CD4-positive, alpha-beta T cell treated with Interleukin-6 at 100 ng/mL for 8 hours (primary cell): Measurements from ENCODE around the gene PRICKLE1.

Experiments used
- DNase-seq: peaks from one replicate; pipeline ENCODE4 v3.0.0-alpha.2; 2020; ENCODE audit warnings: mixed read lengths, low spot score

The PRICKLE1 gene

DNA sequence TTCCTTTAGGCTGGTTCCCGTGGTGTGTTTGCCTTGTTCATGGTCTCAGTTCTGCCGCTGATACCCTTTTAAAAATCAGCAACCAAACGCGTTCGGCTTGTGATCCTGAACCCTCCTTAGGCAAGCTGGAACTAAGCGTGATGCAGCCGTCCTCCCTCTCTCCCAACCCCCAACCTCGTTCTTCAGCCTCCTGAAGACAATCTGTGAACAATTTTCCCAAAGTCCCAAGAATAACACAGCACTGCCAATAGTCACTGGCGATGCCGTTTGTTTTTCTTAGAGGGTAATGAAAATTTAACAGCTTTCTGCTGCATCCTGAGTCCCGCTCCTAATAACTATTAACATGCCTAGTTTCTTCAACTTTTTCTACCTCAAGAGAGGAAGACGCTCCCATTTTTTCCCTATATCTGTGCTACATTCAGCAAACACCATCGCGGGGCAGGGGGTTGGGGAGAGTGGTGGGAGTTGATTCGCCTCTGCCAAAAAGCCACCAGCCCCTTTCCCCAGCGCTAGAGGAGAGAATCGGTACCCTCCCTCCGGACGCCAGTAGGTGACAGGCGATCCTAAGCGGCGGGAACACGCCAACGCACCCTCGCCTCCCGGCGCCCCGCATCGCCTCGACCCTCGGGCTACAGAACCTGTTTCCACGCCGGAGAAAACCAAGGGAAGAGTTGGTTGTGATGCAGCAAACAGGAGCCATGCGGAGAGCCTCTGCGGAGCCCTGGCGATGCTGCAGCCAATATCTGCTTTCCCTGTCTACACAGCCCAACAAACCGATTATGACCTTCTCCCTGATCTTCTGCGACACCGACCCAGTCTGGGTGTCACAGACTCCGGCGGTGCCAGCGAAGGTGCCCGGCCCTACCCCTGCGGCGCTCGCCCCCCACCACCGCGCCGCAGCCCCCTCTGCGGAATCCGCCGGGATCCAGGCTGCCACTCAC, 752 bp downstream of the PRICKLE1 start:
- DNase-seq: no peak

- DNase-seq: no peak
Measured at GRCh38 chr12:42587601-42588523, 1.7 kb downstream of the PRICKLE1 start.

- no peak for DNase-seq
Measured at GRCh38 chr12:42586268-42586667, 3.3 kb downstream of the PRICKLE1 start.

DNA sequence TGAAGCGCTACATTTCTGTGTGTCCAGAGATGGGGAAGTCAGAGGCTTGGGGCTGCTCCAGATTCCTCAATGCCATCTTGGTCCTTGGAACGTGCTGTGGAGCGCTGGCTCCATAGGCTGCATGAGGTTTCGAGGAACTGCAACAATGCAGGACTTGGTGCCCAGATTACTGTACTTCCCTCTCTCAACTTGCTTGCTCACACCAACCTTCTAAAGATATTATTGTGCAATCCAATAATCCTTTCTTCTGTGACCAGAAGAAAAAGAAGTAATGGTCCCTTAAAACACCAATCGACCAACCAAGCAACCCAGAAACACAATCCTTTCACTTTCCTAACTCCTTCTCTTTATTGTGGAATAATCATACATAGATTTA, 3.7 kb downstream of the PRICKLE1 start:
- no peak for DNase-seq

DNA sequence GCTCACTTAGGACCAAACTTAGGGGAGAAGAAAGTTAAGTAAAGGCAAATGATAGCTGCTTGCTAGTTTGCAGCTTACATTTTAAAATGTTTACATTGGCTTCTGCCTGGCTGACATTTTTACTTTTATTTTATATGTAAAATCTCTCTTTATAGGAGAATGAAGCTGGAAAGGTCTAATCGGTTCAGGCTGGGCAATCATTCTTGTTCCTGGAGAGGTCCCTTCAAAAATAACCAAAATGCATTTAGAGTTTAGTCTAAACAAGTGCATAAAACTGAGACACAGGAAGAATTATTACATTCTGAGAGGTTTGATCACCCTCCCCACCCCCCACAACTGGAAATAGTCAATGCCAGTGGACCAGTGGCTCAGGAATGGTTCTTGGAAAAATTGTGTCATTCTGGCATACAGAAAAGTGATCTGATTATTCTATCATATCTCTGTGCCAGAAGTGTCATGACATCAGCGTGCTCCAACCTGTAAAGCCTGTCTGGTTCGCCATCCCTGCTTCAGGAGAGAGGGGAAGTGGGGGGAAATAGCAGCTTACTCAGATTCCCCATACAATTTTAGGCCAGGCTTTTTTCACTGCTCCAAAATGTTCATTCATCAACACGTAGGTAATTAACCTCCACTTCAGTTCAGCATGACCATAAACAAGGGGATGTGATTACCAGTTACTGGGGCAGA, 4.2 kb downstream of the PRICKLE1 start:
- no peak for DNase-seq

DNA sequence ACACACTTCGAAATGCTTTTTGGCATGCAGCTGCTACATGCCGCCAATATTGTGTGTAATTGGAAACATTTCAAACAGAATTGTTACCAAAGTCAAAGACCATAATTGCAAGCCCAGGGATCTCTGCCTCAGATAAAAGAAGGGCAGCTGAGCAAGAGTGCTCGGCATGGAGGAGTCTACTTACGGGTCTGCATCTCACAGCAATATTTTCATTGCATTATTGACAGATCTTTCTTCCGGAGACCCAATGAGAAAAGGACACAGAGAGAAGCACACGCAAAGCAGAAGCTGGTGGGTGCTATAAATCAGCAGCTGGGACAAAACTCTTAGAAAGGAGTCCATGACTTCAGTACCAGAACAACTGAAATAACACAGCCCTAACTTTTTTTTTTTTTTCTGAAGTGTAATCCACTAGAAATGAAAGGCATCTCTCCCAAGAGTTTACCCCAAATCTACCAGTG, 4.9 kb downstream of the PRICKLE1 start:
- no peak for DNase-seq

DNA sequence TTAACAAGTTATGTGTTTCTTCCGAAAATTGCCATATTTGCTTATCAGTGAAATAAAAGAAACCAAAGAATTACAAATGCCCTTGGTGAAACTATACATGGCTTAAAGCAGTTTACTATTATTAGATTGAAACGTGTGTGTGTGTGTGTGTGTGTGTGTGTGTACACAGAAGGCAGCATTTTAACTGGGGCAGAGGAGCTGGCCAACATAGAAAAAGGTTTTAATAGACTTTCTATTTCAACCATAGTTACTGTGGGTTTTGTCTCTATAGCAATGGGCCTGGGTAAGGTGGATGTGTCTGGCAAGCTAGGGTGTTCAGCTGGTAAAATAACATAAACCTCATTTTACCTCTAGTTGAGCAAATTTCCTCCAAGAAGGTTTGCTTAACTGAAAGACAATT, 6.5 kb downstream of the PRICKLE1 start:
- no peak for DNase-seq

GRCh38 chr12:42582498-42582897, 7.0 kb downstream of the PRICKLE1 start:
- DNase-seq: no peak

GRCh38 chr12:42582050-42582449, 7.5 kb downstream of the PRICKLE1 start:
- DNase-seq: no peak

GRCh38 chr12:42576374-42576773, 13.2 kb downstream of the PRICKLE1 start:
- DNase-seq: no peak

DNA sequence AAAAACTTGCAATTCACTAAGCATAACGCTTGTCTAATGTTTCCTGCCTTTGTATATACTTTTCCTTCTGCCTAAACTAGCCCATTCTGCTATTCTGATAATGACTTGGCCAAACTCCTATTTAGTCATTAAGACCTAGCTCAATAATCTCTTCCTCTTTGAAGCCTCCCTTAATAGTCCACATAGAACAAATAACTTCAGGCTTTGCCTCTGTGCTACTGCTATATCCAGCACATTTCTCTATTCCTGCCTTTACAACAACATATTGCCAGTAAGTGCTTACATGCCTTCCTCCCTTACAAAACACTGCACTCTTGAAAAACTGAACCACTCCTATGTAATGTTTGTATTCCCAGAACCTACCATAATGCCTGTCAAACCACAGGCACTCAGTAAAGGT, 13.8 kb downstream of the PRICKLE1 start:
- no peak for DNase-seq

GRCh38 chr12:42574851-42575266, 14.7 kb downstream of the PRICKLE1 start:
- DNase-seq: no peak

- no peak for DNase-seq
Measured at GRCh38 chr12:42571327-42572009, 18.1 kb downstream of the PRICKLE1 start.

DNA sequence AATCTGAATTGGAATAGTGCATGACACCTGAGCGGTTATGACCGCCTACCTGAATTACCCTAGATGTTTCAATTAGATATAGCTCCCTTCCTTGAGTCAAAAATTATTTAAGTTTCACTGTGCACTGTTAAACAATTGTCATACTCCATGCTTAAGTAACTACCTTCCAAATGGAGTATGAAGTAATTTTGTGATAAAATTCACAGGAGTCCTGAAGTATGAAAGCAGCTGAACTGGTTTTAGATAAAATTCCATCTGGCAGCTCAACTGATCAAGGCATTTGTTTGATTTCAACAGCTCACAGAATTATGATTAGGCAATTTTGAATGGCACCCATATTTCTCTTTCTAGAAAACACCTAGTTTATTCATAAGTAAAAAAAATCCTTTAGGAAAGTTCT, 19.5 kb downstream of the PRICKLE1 start:
- DNase-seq: no peak

DNA sequence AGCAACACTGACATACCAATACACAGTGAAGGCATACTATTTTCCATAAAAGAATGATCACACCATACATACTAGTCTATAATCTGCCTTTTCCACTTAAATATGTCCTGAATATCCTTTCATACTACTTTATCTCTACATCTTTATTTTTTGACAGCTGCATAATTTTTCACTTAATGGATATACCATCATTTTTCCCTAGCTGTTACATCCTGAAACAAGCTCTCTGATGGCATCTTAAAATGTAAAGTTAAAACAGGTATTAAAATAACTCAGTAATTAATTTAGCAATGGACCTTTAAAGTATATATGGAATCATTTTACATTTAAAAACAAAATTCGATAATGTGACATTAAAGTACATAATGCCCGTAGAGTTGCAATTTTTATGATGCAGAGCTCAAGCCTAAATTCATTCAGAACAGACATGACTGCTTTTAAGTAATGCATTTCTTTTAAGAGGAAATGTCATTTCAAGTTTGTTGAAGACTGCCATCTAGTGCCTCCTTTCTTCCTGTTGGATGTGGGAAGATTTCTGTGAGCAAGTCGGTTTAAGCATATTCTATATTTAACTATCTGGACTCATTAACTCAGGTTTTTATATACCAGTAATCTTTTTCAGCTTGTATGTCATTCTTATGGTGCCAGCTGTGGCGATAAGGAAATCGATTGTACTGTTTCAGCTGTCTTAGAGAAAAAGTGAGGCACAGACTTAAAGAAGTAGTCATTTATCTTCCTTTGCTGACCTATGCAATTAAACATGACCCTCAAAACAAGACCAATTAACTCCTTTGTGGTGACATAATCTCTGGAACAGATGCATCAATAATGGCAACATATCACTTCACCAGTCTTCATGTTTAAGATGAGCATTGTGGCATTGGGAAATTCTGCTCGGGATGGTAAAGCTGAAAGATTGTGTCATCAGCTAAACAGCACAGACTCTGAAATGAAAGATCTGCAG, 20.3 kb downstream of the PRICKLE1 start:
- DNase-seq: no peak

DNA sequence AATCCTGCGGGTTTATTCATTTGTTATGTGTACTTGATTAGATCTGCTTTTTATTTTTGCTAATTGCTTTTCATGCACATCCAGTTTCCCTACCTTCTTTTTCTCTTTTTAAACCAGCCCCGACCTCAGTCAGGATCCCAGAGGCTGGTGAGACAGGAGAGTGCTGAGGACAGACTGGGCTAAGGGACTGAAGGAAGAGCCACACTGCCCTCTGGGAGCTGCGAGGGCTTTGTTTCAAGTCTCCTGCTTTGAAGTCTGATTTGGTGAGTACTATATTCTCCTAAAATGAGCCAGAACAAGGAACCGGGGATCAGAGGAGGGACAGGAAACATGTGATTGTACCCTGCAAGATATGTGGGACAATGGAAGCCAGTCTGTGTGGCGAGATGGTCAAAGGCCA, 23.9 kb downstream of the PRICKLE1 start:
- DNase-seq: no peak

DNA sequence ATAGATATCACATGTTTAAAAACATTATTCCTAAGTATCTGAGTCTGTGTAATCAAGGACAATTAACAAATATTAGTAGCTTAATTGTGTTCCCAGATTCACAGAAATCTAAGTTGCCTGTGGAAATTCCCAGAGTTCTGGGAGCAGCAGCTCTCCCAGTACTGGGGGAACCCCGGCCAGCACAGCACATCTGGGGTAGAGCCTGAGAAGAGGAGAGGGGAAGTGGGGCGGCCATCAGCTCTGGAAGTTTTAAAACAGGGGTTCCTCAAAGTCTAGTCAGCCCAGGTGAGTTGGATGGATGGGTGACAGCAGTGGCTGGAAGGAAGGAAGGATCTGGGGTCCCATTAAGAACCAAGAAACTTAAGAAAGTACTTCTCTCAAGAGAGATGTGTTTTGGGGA, 24.6 kb downstream of the PRICKLE1 start:
- DNase-seq: no peak

DNA sequence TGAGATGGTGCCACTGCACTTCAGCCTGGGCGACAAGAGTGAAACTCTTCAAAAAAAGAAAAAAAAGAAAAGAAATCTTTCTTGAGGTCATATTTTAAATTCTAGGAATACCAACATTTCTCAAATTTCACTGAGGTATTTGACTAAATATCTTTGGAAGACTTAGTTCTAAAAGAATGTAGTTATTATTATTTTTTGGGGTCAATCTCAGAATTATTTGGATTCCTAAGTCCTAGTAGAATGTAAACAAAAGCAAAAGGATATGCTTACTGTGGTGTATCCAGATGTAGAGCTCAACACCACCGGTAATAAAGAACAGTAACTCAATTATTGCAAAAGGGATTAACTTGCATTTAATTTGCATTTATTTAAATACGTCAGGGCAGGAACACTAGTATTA, 25.0 kb downstream of the PRICKLE1 start:
- DNase-seq: no peak

DNA sequence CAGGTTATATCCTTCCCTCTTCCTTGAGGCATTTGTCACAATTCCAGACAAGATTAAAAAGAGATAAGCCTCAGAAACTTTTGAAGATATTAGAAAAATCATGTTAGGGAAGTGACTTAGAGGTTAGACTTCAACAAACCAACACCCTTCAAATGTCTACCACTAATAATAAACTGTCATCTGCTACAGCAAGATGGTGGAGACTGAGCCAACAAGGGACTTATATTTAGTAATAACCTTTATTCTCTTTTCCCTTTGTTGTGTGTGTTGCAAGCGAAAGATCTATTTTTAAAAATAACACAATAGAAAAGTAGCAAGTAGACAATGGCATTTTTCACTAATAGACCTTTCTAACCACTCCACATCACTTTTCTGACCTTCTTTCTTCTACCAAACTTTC, 28.6 kb downstream of the PRICKLE1 start:
- DNase-seq: no peak

DNA sequence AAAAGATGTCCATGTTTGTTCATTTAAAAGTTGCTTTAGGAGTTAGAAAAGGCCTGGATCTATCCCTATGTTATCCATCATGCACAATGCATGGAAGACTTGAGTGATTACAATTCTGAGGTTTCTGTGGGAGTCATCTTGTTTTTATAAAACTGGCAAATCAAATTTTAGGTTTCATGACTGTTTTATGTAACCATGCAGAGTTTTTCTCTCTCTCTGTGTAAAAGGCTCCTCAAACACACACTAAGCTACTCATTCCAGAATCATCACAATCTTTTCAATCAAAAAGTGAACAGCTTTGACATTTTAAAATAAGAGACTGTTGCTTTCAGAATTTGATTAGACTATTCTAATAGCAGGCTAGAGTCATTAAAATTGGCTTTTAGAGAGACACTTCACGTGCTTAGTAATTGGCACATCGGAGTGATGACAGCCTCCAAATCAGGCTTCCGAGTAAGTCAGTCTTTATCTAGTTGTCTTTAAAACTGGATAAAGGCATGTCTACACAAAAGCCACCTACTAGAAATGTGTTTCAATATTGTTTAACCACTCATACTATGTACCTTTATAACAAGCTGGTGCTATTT, 31.9 kb downstream of the PRICKLE1 start:
- no peak for DNase-seq
